Measurements from ENCODE around the gene SIGLEC7. TPM values are rescaled to one million over a fixed set of nuclear protein-coding genes. Genes with fewer than 3 reads are reported as not detected.
A peak's percentile ranks its signal among the peaks of the same experiment; 100 is the strongest.

The SIGLEC7 gene
- total RNA-seq, 2 donors from 2014 or later: 0.26 to 1.7 TPM

DNA sequence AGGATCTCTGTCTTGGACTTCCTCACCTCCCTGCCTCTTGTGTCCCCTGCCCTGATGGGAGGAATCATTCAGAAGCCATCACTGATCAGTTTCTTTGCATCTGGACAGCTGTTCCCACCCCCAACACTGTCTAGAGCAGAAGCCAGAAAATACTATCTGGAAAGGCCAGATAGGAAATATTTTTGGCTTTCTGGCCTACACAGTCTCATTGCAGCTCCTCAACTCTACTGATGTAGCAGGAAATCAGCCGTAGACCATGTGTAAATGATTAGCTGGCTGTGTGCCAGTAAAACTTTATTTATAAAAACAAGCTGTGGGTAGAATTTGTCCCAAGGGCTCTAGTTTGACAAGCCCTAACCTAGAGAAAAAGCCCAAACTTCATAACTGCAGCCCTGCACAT, 5.6 kb downstream of the SIGLEC7 start:
- no peaks in the 10 kb centered on the region for H3K4me1 ChIP-seq
- H3K27me3 ChIP-seq: no peaks in the 10 kb centered on the region
- H3K4me3 ChIP-seq: no peak overlapping the region
- H3K9me3 ChIP-seq: no peaks in the 10 kb centered on the region
- TF ChIP-seq, protein P1, sequence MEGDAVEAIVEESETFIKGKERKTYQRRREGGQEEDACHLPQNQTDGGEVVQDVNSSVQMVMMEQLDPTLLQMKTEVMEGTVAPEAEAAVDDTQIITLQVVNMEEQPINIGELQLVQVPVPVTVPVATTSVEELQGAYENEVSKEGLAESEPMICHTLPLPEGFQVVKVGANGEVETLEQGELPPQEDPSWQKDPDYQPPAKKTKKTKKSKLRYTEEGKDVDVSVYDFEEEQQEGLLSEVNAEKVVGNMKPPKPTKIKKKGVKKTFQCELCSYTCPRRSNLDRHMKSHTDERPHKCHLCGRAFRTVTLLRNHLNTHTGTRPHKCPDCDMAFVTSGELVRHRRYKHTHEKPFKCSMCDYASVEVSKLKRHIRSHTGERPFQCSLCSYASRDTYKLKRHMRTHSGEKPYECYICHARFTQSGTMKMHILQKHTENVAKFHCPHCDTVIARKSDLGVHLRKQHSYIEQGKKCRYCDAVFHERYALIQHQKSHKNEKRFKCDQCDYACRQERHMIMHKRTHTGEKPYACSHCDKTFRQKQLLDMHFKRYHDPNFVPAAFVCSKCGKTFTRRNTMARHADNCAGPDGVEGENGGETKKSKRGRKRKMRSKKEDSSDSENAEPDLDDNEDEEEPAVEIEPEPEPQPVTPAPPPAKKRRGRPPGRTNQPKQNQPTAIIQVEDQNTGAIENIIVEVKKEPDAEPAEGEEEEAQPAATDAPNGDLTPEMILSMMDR (IDR thresholded peaks at IDR 0.05): no peak
- no peak overlapping the region for H3K27ac ChIP-seq
- no peaks in the 10 kb centered on the region for H3K36me3 ChIP-seq
- DNase-seq (ENCODE audit: low spot score): no peak

GRCh38 chr19:51148580-51148979, 6.5 kb downstream of the SIGLEC7 start:
- Histone ChIP-seq H3K4me3 (no peak overlapping the region), H3K9me3 (no peaks in the 10 kb centered on the region), H3K36me3 (no peaks in the 10 kb centered on the region), H3K27ac (no peak overlapping the region), H3K27me3 (no peaks in the 10 kb centered on the region), H3K4me1 (no peaks in the 10 kb centered on the region)
- TF ChIP-seq, protein P1 (IDR thresholded peaks at IDR 0.05): no peak
- DNase-seq (ENCODE audit: low spot score): no peak

DNA sequence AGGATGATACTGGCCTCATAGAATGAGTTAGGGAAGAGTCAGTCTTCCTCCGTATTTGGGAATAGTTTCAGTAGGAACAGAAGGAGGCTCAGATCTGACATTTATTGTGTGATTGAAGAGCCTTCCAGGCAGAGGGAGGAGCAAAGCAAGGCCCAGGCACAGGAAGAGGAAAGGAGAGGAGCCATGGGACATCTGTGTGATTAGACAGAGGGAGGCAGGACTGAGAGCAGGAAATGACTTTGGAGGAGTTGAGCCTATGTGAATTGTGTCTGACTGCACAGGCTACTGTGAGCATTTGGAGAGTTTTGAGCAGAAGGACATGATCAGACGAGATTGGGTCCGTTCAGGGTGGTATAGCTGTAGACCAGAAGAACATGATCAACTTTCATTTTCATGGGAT, 8.5 kb downstream of the SIGLEC7 start:
- TF ChIP-seq, protein P1 (IDR thresholded peaks at IDR 0.05): no peak
- H3K27ac ChIP-seq: no peak overlapping the region

DNA sequence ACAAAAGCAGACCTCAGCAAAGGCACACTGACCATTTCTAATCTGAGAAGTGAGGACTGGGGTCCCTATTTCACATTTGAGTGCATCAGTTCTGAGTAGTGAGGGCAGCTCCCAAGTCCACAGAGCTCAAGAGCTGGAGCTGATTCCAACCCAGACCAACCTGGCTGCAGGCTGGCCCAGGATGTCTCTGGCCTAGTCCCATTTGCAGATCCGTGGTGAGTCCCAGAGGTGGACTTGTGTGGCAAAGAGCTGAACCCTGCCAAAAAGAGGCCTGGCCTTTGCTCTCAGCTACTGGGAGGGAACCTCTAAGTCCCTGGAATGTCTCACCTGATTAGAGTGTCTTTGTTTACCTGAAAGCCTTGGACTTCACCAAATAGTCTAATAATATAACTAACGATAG, 14.6 kb downstream of the SIGLEC7 start:
- Histone ChIP-seq H3K4me1 (no peaks in the 10 kb centered on the region), H3K4me3 (no peak overlapping the region), H3K9me3 (no peaks in the 10 kb centered on the region), H3K27me3 (no peaks in the 10 kb centered on the region), H3K27ac (no peak overlapping the region), H3K36me3 (no peaks in the 10 kb centered on the region)
- TF ChIP-seq, protein P1 (IDR thresholded peaks at IDR 0.05): no peak
- DNase-seq (ENCODE audit: low spot score): no peak

More for the DNA sequence above, 8.5 kb downstream of the SIGLEC7 start:
- Histone ChIP-seq H3K4me3 (no peak overlapping the region), H3K9me3 (no peaks in the 10 kb centered on the region), H3K4me1 (no peaks in the 10 kb centered on the region), H3K36me3 (no peaks in the 10 kb centered on the region), H3K27me3 (no peaks in the 10 kb centered on the region)
- no peak for DNase-seq (ENCODE audit: low spot score)

- no peaks in the 10 kb centered on the region for H3K36me3 ChIP-seq
- H3K4me3 ChIP-seq: no peak overlapping the region
- no peaks in the 10 kb centered on the region for H3K4me1 ChIP-seq
- no peaks in the 10 kb centered on the region for H3K27me3 ChIP-seq
- TF ChIP-seq, protein P1 (IDR thresholded peaks at IDR 0.05): no peak
- no peak for DNase-seq (ENCODE audit: low spot score)
- no peak overlapping the region for H3K27ac ChIP-seq
- H3K9me3 ChIP-seq: no peaks in the 10 kb centered on the region
These were observed 15.2 kb downstream of the SIGLEC7 start for GRCh38 chr19:51157265-51157664.

- Histone ChIP-seq H3K4me3 (no peak overlapping the region), H3K36me3 (no peaks in the 10 kb centered on the region), H3K27ac (no peak overlapping the region), H3K9me3 (no peaks in the 10 kb centered on the region), H3K4me1 (no peaks in the 10 kb centered on the region), H3K27me3 (no peaks in the 10 kb centered on the region)
- DNase-seq (ENCODE audit: low spot score): no peak
- TF ChIP-seq, protein P1 (IDR thresholded peaks at IDR 0.05): peak; percentile 30 to 64
These were observed 16.5 kb downstream of the SIGLEC7 start for GRCh38 chr19:51158474-51159129.

All from right atrium auricular region (tissue), 2 donors.